Nephron (organoid): ENCODE data around the gene CALN1.

Experiments
- H3K27ac Mint-ChIP-seq, 3 experiments: 2 replicates each; pipeline ENCODE4 v1.8.0; 2020; ENCODE audit warnings: mixed read lengths in 3 of 3, mild to moderate bottlenecking in 2 of 3, moderate library complexity in 1 of 3
- H3K27me3 Mint-ChIP-seq: 2 replicates; pipeline ENCODE4 v1.8.0; 2021; ENCODE audit warnings: low read depth, mild to moderate bottlenecking, moderate library complexity, mixed read lengths
- H3K36me3 Mint-ChIP-seq: 2 replicates; pipeline ENCODE4 v1.8.0; 2020; ENCODE audit warnings: low read depth, mixed read lengths
- H3K4me1 Mint-ChIP-seq: 2 replicates; pipeline ENCODE4 v1.8.0; 2020; ENCODE audit warnings: mixed read lengths
- H3K4me3 Mint-ChIP-seq, 3 experiments: 2 replicates each; pipeline ENCODE4 v1.8.0; 2020; ENCODE audit warnings: mild to moderate bottlenecking in 3 of 3, mixed read lengths in 3 of 3, moderate library complexity in 2 of 3
- H3K9me3 Mint-ChIP-seq: 2 replicates; pipeline ENCODE4 v1.8.0; 2020; ENCODE audit warnings: mixed read lengths
- CTCF ChIP-seq, 3 experiments: fragments of 200-600 bp; sonication (generic); IDR thresholded peaks; one replicate each; pipeline ENCODE4 v1.5.0; 2021; ENCODE audit warnings: antibody characterized with exemption in 3 of 3; ENCODE audit not compliant: unreplicated experiment in 3 of 3

CALN1 gene

GRCh38 chr7:72152161-72153131, 259.7 kb downstream of the CALN1 start:
- Mint-ChIP-seq H3K27me3 (peaks cover 13% of the 10 kb centered on the region), H3K27ac (no peak overlapping the region), H3K9me3 (no peaks in the 10 kb centered on the region), H3K4me1 (no peaks in the 10 kb centered on the region), H3K4me3 (no peak overlapping the region), H3K36me3 (no peaks in the 10 kb centered on the region)
- no peak for TF ChIP-seq CTCF (IDR thresholded peaks at IDR 0.05; ENCODE audit: unreplicated experiment in 3 of 3)

- H3K36me3 Mint-ChIP-seq, result no peaks in the 10 kb centered on the region
- H3K4me3 Mint-ChIP-seq, result no peak overlapping the region
- H3K27me3 Mint-ChIP-seq, result peaks cover 19% of the 10 kb centered on the region
- TF ChIP-seq CTCF (IDR thresholded peaks at IDR 0.05; ENCODE audit: unreplicated experiment in 3 of 3), result no peak
- H3K4me1 Mint-ChIP-seq, result no peaks in the 10 kb centered on the region
- no peak overlapping the region for H3K27ac Mint-ChIP-seq
- peaks cover 44% of the 10 kb centered on the region for H3K9me3 Mint-ChIP-seq
These were observed 271.6 kb downstream of the CALN1 start for GRCh38 chr7:72140566-72140965.

GRCh38 chr7:72127136-72127535, 285.0 kb downstream of the CALN1 start:
- Mint-ChIP-seq H3K4me1 (no peaks in the 10 kb centered on the region), H3K27ac (no peak overlapping the region), H3K4me3 (no peak overlapping the region), H3K9me3 (peaks cover 5% of the 10 kb centered on the region), H3K36me3 (no peaks in the 10 kb centered on the region), H3K27me3 (no peaks in the 10 kb centered on the region)
- TF ChIP-seq CTCF (IDR thresholded peaks at IDR 0.05; ENCODE audit: unreplicated experiment in 3 of 3), result no peak

GRCh38 chr7:72123913-72124312, 288.2 kb downstream of the CALN1 start:
- H3K36me3 Mint-ChIP-seq, result no peaks in the 10 kb centered on the region
- H3K4me1 Mint-ChIP-seq, result no peaks in the 10 kb centered on the region
- no peak for TF ChIP-seq CTCF (IDR thresholded peaks at IDR 0.05; ENCODE audit: unreplicated experiment in 3 of 3)
- H3K9me3 Mint-ChIP-seq, result no peaks in the 10 kb centered on the region
- H3K27me3 Mint-ChIP-seq, result no peaks in the 10 kb centered on the region
- no peak overlapping the region for H3K27ac Mint-ChIP-seq
- no peak overlapping the region for H3K4me3 Mint-ChIP-seq

GRCh38 chr7:72118366-72118765, 293.8 kb downstream of the CALN1 start:
- Mint-ChIP-seq H3K9me3 (peaks cover 7% of the 10 kb centered on the region), H3K27ac (no peak overlapping the region), H3K4me3 (no peak overlapping the region), H3K27me3 (no peaks in the 10 kb centered on the region), H3K36me3 (no peaks in the 10 kb centered on the region), H3K4me1 (no peaks in the 10 kb centered on the region)
- no peak for TF ChIP-seq CTCF (IDR thresholded peaks at IDR 0.05; ENCODE audit: unreplicated experiment in 3 of 3)

GRCh38 chr7:72114129-72114528, 298.0 kb downstream of the CALN1 start:
- Mint-ChIP-seq H3K4me1 (peaks cover 6% of the 10 kb centered on the region), H3K9me3 (peaks cover 7% of the 10 kb centered on the region), H3K27me3 (peaks cover 4% of the 10 kb centered on the region), H3K27ac (no peak overlapping the region), H3K4me3 (no peak overlapping the region), H3K36me3 (no peaks in the 10 kb centered on the region)
- no peak for TF ChIP-seq CTCF (IDR thresholded peaks at IDR 0.05; ENCODE audit: unreplicated experiment in 3 of 3)
